PC-3 (cell line): ENCODE data around the gene RHBDD3. TPM values are rescaled to one million over a fixed set of nuclear protein-coding genes. Genes with fewer than 3 reads are reported as not detected.

ENCODE experiments used
- ATAC-seq: fragments of 200-7000 bp; cut with Tn5 transposase; 2 replicates; pipeline ENCODE4 v1.9.1; 2020; ENCODE audit warnings: mild to moderate bottlenecking, moderate library complexity
- BruUV-seq: library from RNA; stranded (reverse); fragments of 400-500 nt; replicated peaks from 2 replicates; lab custom pipeline; 2021; lab: Mats Ljungman, UMichigan
- CTCF ChIA-PET: fragments of 300-600 bp; sonication (Branson Sonifier 250); formaldehyde crosslinking; loops from one replicate; lab custom pipeline; 2022; ENCODE audit warnings: antibody characterized with exemption; lab: Charles Lee
- POLR2A ChIA-PET: fragments of 300-600 bp; sonication (Branson Sonifier 250); formaldehyde crosslinking; loops from one replicate; lab custom pipeline; 2022; ENCODE audit warnings: antibody characterized with exemption; ENCODE audit not compliant: unreplicated experiment; lab: Charles Lee
- DNase-seq: peaks from one replicate; pipeline ENCODE4 v3.0.0-alpha.2; 2015
- H2AFZ ChIP-seq: fragments of 300-600 bp; sonication (generic); 2 replicates; pipeline ENCODE4 v1.6.0; 2016; ENCODE audit warnings: antibody characterized with exemption, low read length
- H3F3A ChIP-seq: fragments of 300-600 bp; sonication (generic); one replicate; pipeline ENCODE4 v1.6.0; 2017; ENCODE audit warnings: antibody characterized with exemption, low read length, control low read depth, mild to moderate bottlenecking; ENCODE audit not compliant: unreplicated experiment
- H3K27ac ChIP-seq: fragments of 300-600 bp; sonication (generic); 2 replicates; pipeline ENCODE4 v1.5.1; 2016; ENCODE audit warnings: mild to moderate bottlenecking, low read length
- H3K27me3 ChIP-seq: fragments of 300-600 bp; sonication (generic); 2 replicates; pipeline ENCODE4 v1.6.1; 2016; ENCODE audit warnings: low read length, mixed read lengths
- H3K36me3 ChIP-seq: fragments of 300-600 bp; sonication (generic); 2 replicates; pipeline ENCODE4 v1.6.1; 2016; ENCODE audit warnings: low read depth, mixed run types, low read length, mixed read lengths
- H3K4me1 ChIP-seq: fragments of 300-600 bp; sonication (generic); 2 replicates; pipeline ENCODE4 v1.5.1; 2016; ENCODE audit warnings: low read length; ENCODE audit not compliant: insufficient read depth
- H3K4me2 ChIP-seq: fragments of 300-600 bp; sonication (generic); 2 replicates; pipeline ENCODE4 v1.6.0; 2016; ENCODE audit warnings: low read length
- H3K4me3 ChIP-seq: fragments of 300-600 bp; sonication (generic); 2 replicates; pipeline ENCODE4 v1.5.1; 2016; ENCODE audit warnings: mild to moderate bottlenecking, low read length, mixed read lengths
- H3K79me2 ChIP-seq: fragments of 300-600 bp; sonication (generic); 2 replicates; pipeline ENCODE4 v1.6.1; 2017; ENCODE audit warnings: low read length, mixed read lengths
- H3K9ac ChIP-seq: fragments of 300-600 bp; sonication (generic); 2 replicates; pipeline ENCODE4 v1.6.0; 2016; ENCODE audit warnings: mild to moderate bottlenecking, low read length
- H3K9me2 ChIP-seq: fragments of 300-600 bp; sonication (generic); replicated peaks from 2 replicates; pipeline ENCODE4 v1.6.1; 2016; ENCODE audit warnings: mixed run types, low read length, mixed read lengths
- H3K9me3 ChIP-seq: fragments of 300-600 bp; sonication (generic); 2 replicates; pipeline ENCODE4 v1.6.1; 2016; ENCODE audit warnings: low read length, mixed read lengths
- H4K20me1 ChIP-seq: fragments of 300-600 bp; sonication (generic); 2 replicates; pipeline ENCODE4 v1.6.1; 2016; ENCODE audit warnings: low read length, mixed read lengths
- EZH2 ChIP-seq: fragments of 300-600 bp; sonication (generic); IDR thresholded peaks from one replicate; pipeline ENCODE4 v1.6.1; 2017; ENCODE audit warnings: antibody characterized with exemption, mild to moderate bottlenecking, low read length; ENCODE audit not compliant: unreplicated experiment
- EZH2phosphoT487 ChIP-seq: fragments of 300-600 bp; sonication (generic); IDR thresholded peaks from 2 replicates; pipeline ENCODE4 v1.6.1; 2018; ENCODE audit warnings: mild to moderate bottlenecking, antibody characterized with exemption, low read length, borderline replicate concordance
- intact Hi-C: fragments of 100-400 bp; cut with micrococcal nuclease; formaldehyde crosslinking; loops from 2 replicates; pipeline ENCODE4 v1.9.0; 2023
- total RNA-seq: library from RNA; depleted of rRNA; stranded (reverse); fragments of >200 nt; gene quantifications from 2 replicates; pipeline ENCODE4 v1.2.3, GENCODE V29; 2014
- TF ChIP-seq, protein P1 (sequence below): fragments of 300-600 bp; sonication (generic); conservative IDR thresholded peaks from 2 replicates; pipeline ENCODE4 v1.5.1; 2017; ENCODE audit warnings: antibody characterized with exemption, low read depth, mild to moderate bottlenecking, low read length

Gene RHBDD3
- total RNA-seq, 1 experiment from 2014 or later, result 23.7 TPM

DNA sequence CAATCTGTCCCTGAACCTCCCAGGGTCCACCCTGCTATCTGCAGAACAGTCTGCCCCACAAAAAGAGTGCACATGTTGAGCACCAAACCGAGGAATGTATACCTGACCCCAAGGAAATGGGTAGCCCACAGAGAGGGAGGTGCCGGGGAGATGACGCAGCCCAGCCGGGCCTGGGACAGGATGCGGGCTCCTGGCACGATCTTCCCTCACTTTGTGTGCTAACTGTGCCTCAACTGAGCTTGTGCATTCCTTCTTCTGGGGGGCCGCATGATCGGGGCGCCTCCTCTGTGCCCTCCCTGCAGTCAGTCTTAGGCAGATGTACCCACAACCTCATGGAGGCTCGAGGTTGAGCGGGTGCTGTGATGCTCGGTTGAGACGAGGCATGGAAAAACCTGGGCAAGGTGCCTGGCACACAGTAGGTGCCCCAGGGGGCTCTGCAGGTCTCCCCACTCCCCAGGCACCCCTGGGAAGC, 41.0 kb upstream of the RHBDD3 start:
- peak overlapping the region; percentile 89 for H3K9ac ChIP-seq
- peak; percentile 44 for ATAC-seq
- H3K4me2 ChIP-seq, result peak overlapping the region; percentile 89

DNA sequence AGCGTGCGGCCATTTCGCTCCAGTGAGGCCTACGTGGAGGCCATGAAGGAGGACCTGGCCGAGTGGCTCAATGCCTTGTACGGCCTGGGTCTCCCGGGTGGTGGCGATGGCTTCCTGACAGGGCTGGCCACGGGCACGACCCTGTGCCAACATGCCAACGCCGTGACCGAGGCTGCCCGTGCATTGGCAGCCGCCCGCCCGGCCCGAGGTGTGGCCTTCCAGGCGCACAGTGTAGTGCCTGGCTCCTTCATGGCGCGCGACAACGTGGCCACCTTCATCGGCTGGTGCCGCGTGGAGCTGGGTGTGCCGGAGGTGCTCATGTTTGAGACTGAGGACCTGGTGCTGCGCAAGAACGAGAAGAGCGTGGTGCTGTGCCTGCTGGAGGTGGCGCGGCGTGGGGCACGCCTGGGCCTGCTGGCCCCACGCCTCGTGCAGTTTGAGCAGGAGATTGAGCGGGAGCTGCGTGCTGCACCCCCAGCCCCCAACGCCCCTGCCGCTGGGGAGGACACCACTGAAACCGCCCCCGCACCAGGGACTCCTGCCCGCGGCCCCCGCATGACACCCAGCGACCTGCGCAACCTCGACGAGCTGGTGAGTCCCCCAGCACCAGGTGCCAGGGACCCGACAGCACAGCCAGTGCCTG, 40.5 kb upstream of the RHBDD3 start:
- peak overlapping the region; percentile 89 for H3K4me2 ChIP-seq
- H3K4me3 ChIP-seq, result peak overlapping the region; percentile 79
- H3K4me1 ChIP-seq, result peaks cover 37% of the 10 kb centered on the region
- no peaks in the 10 kb centered on the region for H3F3A ChIP-seq
- no peaks in the 10 kb centered on the region for H3K27me3 ChIP-seq
- CTCF ChIA-PET, result no interaction called here
- no TSS peak for BruUV-seq
- no peaks in the 10 kb centered on the region for H4K20me1 ChIP-seq
- POLR2A ChIA-PET, result no interaction called here
- H3K9me2 ChIP-seq, result no peaks in the 10 kb centered on the region
- no peak for TF ChIP-seq EZH2phosphoT487
- TF ChIP-seq, protein P1, sequence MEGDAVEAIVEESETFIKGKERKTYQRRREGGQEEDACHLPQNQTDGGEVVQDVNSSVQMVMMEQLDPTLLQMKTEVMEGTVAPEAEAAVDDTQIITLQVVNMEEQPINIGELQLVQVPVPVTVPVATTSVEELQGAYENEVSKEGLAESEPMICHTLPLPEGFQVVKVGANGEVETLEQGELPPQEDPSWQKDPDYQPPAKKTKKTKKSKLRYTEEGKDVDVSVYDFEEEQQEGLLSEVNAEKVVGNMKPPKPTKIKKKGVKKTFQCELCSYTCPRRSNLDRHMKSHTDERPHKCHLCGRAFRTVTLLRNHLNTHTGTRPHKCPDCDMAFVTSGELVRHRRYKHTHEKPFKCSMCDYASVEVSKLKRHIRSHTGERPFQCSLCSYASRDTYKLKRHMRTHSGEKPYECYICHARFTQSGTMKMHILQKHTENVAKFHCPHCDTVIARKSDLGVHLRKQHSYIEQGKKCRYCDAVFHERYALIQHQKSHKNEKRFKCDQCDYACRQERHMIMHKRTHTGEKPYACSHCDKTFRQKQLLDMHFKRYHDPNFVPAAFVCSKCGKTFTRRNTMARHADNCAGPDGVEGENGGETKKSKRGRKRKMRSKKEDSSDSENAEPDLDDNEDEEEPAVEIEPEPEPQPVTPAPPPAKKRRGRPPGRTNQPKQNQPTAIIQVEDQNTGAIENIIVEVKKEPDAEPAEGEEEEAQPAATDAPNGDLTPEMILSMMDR, result no peak
- TF ChIP-seq EZH2, result no peak
- H3K27ac ChIP-seq, result peak overlapping the region; percentile 97
- H3K36me3 ChIP-seq, result no peaks in the 10 kb centered on the region
- ATAC-seq (peak; percentile 2; the same call in 1 of the 2 replicates), DNase-seq (no peak)
- H3K79me2 ChIP-seq, result peaks cover 32% of the 10 kb centered on the region
- 0 out of 2 replicates have a peak overlapping the region, but pooled peaks have one; percentile 29 for H2AFZ ChIP-seq
- no peaks in the 10 kb centered on the region for H3K9me3 ChIP-seq
- peak overlapping the region; percentile 89 for H3K9ac ChIP-seq
- intact Hi-C loops, result loop anchor here (5.0 kb wide), 1 partner anchor 39 kb away; no protein-coding TSS in a partner anchor

More for the DNA sequence above, 41.0 kb upstream of the RHBDD3 start:
- Histone ChIP-seq H4K20me1 (no peaks in the 10 kb centered on the region), H3K9me3 (no peaks in the 10 kb centered on the region), H2AFZ (no peak overlapping the region), H3K36me3 (no peaks in the 10 kb centered on the region), H3K27ac (peak overlapping the region; percentile 97), H3K4me1 (peaks cover 37% of the 10 kb centered on the region), H3K4me3 (peak overlapping the region; percentile 79), H3F3A (no peaks in the 10 kb centered on the region), H3K79me2 (peaks cover 32% of the 10 kb centered on the region), H3K9me2 (no peaks in the 10 kb centered on the region), H3K27me3 (no peaks in the 10 kb centered on the region)
- POLR2A ChIA-PET, result no interaction called here
- peak; percentile 76 for DNase-seq
- intact Hi-C loops, result loop anchor here (5.0 kb wide), 1 partner anchor 38 kb away; no protein-coding TSS in a partner anchor
- BruUV-seq, result no TSS peak
- CTCF ChIA-PET, result no interaction called here
- TF ChIP-seq, protein P1, result no peak
- TF ChIP-seq EZH2phosphoT487 (no peak), EZH2 (no peak)
